8988T (cell line): ENCODE measurements around the gene ELF2.
"Not testable (repeated sequence)": the region's sequence is repeated elsewhere in the genome, so short reads cannot be mapped to it uniquely, and the experiment has no call there.

Experiments used
- DNase-seq: peaks from one replicate; pipeline ENCODE4 v3.0.0; 2011

The ELF2 gene

DNA sequence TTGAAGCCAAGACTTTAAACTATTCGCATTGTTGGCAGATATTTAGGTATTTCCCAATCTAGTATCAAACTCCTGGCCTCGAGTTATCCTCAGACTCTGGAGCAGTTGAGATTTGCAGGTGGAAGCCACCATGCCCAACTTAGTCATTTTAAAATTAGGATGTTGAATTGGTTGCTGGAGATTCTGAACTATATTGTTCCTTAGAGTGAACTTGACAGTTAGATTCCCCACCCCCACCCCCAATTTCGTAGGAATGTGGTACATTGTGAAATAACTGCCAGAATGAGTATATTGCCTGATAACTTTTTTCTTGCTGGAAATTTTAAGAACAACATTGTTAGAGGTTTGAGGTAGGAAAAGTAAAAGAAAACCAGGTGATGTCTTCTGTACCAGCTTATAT, 159.2 kb downstream of the ELF2 start:
- no peak for DNase-seq

DNA sequence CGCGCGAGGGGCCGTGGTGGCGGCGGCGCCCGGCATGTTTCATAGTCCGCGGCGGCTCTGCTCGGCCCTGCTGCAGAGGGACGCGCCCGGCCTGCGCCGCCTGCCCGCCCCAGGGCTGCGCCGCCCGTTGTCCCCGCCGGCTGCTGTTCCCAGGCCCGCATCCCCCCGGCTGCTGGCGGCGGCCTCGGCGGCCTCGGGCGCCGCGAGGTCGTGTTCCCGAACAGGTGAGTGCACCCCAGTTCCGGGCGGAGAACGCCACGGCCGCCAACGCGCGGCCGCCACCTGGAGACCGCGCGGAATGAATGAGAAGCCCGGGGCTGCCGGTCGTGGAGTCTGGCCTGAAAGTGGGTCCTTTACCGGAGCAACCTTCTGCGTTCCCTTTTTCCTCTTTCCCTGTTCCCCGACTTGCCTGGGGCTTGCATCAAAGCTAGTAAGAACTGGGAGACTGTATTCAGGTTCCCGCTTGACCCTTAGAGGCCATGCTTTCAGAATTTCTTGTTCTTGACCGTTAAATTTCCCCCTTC, 161.0 kb downstream of the ELF2 start:
- DNase-seq, result no peak

DNA sequence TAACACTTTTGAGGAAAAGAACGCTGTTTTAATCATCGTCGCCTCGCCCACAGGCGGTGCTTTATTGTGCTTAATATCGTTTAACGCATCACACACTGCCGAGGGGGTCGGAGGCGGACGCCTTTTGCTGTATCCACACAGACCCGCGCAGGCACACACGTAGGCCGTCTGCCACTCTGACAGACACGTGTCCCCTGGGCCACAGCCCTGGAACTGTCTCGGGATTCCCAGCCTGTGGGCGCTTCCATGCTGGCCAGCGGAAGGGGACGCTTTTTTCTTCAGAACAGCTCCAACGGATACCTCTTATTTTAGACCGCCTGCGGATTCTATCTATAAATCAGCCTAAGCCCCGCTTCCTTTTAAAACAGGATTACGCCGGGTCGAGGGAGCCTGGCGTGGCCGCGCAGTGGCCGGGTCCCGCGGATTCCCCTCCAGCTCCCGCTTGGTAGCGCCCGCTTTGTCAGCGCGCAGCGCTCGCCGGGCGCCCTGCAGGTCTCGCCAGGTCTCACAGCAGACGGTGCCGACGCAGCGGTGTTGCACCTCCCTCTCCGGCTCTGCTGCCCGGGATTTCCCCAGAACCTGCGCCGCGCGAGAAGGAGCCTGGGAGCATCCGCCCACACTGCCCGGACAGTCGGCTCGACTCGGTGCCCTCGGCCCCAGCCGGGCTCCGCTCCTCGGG, 161.6 kb downstream of the ELF2 start, which contains the start of gene NOCT:
Gene NOCT (plus strand): TSS at position 513 of the 679 bp plus-strand sequence. CDS start 201 bp downstream, outside the sequence.
- peak; percentile 55 for DNase-seq

DNA sequence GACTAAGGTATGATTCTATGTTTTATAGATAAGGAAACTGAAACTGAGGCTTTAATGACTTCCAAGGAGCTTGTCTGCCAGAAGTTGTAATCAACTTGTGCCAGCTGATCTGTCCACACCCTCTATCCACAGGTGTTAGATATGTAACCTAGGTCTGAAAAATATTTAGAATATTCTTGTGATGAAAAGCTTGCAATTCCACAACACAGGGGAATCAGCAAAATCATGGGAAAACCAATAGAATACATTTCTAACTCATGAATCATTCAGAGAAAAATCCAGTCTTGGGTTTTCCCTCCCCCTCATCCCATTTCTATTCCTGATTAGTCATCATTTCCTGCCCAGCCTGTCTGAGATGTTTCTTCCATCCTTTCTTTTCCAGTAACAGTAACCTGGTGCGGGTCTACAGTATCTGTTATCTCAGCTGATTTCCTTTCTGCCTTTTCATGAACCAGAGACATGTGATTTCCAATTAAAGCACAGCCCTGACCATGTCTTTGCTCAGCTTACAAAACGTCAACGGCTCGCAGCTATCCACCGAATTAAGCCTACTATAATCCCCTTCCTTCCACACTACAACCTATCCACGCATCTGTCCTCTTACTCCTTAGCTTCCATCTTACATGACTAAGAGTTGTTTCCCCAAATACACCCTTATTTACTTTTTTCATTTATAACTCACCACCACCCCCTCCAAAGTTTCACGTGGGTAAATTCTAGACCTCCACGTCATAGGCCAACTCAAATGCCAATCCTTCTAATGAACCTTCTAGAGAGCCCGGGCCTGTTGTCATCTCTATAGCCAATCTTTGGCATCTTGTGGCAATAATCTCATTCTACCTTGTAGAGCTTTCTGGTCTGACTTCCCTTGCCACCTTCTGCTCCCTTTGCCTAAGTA, 162.4 kb downstream of the ELF2 start:
- DNase-seq, result peak; percentile 49

DNA sequence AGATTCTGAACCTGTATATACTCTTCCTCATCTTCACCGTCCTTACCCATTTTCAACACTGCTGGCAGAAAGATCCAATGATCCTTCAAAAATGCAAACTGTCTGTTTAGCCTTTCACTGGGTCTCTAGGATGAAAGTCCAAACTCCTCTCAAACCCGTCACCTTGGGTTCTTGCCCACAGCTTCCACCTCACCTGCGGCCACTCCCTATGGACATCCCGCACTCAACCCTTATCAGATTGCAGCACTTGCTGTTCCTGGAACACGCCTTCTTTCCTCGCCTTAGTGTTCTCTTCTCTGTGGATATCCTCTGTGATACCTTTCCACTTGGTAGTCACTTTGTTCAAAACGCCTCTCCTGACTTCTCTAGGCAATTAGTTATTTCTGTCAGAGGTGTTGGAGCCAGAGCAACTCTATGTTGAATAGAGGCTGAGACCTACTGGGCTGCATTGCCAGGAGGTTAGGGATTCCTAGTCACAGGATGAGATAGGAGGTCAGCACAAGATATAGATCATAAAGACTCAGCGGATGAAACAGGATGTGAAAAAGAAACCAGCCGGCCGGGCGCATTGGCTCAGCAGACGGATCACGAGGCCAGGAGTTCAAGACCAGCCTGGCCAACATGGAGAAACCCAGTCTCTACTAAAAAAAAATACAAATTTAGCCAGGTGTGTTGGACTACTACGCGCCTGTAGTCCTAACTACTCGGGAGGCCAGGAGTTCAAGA, 165.6 kb downstream of the ELF2 start:
- no peak for DNase-seq

DNA sequence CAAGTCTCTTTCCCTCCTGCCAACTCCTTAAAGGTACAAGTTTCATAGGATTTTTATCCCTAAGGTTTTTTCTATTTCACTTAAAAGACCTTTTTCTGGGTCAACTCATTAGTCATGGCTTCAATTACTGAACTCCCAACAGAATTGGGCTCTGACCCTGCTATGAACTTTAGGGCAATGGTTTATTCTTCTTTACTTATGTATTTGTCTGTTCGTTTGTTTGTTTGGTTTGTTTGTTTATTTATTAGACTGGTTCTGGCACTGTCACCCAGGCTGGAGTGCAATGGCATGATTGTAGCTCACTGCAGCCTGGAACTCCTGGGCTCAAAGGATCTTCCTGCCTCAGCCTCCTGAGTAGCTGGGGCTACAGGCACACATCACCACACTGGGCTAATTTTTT, 167.3 kb downstream of the ELF2 start:
- no peak for DNase-seq

DNA sequence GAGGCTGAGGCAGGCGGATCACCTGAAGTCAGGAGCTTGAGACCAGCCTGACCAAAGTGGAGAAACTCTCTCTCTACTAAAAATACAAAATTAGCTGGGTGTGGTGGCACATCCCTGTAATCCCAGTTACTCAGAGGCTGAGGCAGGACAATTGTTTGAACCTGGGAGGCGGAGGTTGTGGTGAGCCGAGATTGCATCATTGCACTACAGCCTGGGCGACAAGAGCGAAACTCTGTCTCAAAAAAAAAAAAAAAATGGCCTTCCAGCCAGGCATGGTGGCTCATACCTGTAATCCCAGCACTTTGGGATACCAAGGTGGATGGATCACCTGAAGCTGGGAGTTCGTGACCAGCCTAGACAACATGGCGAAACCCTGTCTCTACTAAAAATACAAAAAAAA, 168.7 kb downstream of the ELF2 start:
- DNase-seq, result not testable (repeated sequence)

DNA sequence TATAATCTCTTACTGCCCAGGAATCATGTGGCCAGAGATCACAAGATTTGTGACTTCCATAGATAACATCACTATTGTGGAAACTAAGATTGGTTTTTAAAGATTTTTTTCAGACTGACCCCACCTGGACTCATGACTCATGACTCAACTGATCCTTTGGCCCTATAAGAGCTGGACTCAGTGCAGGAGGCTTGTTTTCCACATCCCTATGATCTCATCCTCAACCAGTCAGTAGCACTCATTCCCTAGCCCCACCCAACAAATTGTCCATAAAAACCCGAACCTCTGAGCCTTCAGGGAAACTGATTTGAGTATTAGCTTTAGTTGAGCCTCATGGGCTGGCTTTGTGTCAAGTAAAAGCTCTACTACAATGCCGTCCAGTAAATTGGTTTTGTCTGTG, 169.4 kb downstream of the ELF2 start:
- no peak for DNase-seq
